Esophagus muscularis mucosa (tissue), 4 donors: ENCODE data around the gene ELFN2.

Experiments used
- CTCF ChIP-seq, 3 experiments: fragments of 200-600 bp in 2 of 3; fragments of 450-650 bp in 1 of 3; sonication (generic) in 2 of 3; IDR thresholded peaks; one replicate each; pipeline ENCODE4 v1.5.1; 2017 to 2019; ENCODE audit warnings: antibody characterized with exemption in 3 of 3, mild to moderate bottlenecking in 2 of 3, moderate library complexity in 1 of 3
- EP300 ChIP-seq: sonication (generic); formaldehyde crosslinking; IDR thresholded peaks from one replicate; pipeline ENCODE4 v1.6.1; 2017; ENCODE audit warnings: antibody characterized with exemption
- POLR2A ChIP-seq: fragments of 450-650 bp; IDR thresholded peaks from one replicate; pipeline ENCODE4 v1.6.1; 2017; ENCODE audit warnings: antibody characterized with exemption, moderate library complexity, mild to moderate bottlenecking, low read depth
- POLR2AphosphoS5 ChIP-seq, 2 donors: sonication (generic); formaldehyde crosslinking; IDR thresholded peaks; one replicate each; pipeline ENCODE4 v1.6.1; 2017; ENCODE audit warnings: antibody characterized with exemption in 2 of 2

DNA sequence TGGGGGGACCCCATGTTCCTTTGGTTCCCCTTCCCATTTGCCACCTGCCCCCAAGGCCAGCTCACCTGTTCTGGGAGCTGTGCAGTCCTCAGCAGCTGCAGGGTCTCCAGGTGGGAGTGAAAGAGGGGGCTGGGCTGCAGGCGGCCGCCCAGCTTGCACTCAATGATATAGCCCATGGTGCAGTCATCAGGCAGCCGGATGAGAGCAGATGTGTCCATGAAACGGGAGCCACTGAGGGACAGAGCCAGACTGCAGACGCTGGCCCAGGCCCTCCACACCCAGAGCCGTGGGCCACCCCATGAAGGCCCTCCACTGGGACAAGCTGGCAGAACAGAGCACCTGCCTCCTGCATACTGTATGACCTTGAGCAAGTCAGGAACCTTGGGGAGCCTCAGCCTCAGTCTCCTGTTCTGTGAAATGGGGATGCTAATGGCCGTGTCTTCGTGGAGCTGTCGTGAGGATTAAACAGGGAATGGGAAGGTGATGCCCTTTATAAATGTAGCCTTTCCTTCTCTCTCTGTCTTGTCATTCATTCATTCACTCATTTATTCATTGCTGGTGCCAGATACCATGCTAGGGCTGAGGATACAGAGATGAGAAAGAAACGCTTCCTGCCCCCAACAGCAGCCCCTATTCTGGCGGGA, 47.3 kb upstream of the ELFN2 start:
- TF ChIP-seq POLR2A (no peak), CTCF (IDR thresholded peaks at IDR 0.05) (no peak), EP300 (no peak), POLR2AphosphoS5 (IDR thresholded peaks at IDR 0.05) (no peak)
